Fibroblast of mammary gland (primary cell): ENCODE data around the gene PARD3B.

Experiments used
- DNase-seq: peaks from one replicate; pipeline ENCODE4 v3.0.0-alpha.2; 2010; ENCODE audit warnings: low read depth
- H3K4me3 ChIP-seq: 2 replicates; pipeline ENCODE4 v1.5.1; 2011; ENCODE audit warnings: low read depth, mild to moderate bottlenecking, low read length, moderate library complexity; ENCODE audit not compliant: control insufficient read depth
- TF ChIP-seq, protein P1 (sequence below): conservative IDR thresholded peaks from 2 replicates; pipeline ENCODE4 v1.5.1; 2011; ENCODE audit warnings: low read depth, low read length, inconsistent platforms; ENCODE audit not compliant: control insufficient read depth, insufficient read depth

Gene PARD3B

GRCh38 chr2:205586626-205587025, 1041.4 kb downstream of the PARD3B start:
- TF ChIP-seq, protein P1, sequence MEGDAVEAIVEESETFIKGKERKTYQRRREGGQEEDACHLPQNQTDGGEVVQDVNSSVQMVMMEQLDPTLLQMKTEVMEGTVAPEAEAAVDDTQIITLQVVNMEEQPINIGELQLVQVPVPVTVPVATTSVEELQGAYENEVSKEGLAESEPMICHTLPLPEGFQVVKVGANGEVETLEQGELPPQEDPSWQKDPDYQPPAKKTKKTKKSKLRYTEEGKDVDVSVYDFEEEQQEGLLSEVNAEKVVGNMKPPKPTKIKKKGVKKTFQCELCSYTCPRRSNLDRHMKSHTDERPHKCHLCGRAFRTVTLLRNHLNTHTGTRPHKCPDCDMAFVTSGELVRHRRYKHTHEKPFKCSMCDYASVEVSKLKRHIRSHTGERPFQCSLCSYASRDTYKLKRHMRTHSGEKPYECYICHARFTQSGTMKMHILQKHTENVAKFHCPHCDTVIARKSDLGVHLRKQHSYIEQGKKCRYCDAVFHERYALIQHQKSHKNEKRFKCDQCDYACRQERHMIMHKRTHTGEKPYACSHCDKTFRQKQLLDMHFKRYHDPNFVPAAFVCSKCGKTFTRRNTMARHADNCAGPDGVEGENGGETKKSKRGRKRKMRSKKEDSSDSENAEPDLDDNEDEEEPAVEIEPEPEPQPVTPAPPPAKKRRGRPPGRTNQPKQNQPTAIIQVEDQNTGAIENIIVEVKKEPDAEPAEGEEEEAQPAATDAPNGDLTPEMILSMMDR, result no peak
- no peak overlapping the region for H3K4me3 ChIP-seq
- peak; percentile 22 for DNase-seq

DNA sequence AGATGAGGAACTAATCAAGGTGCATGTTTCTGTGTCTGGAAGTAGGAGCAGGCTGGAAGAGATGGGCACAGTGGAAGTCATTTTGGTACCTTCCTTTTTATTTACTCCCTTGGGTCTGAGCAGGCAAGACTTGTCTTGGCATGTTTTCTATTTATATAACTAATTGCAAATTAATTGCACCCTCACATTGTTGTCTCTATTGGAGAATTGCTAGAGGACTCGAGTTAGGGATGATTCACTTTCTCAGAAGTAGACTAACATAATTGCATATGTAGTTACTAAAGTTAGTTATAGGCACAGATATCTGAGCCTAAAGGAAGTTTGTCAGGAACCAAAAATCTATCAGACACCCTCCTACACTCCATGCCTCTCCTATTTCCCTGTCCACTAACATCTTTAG, 1044.2 kb downstream of the PARD3B start:
- H3K4me3 ChIP-seq, result no peak overlapping the region
- TF ChIP-seq, protein P1, result no peak
- DNase-seq, result no peak

- no peak overlapping the region for H3K4me3 ChIP-seq
- TF ChIP-seq, protein P1, result no peak
- peak; percentile 67 for DNase-seq
Observed at GRCh38 chr2:205590759-205591158, 1045.5 kb downstream of the PARD3B start.

- peak; percentile 12 for DNase-seq
- no peak overlapping the region for H3K4me3 ChIP-seq
- TF ChIP-seq, protein P1, result no peak
Observed at GRCh38 chr2:205593891-205594290, 1048.6 kb downstream of the PARD3B start.

DNA sequence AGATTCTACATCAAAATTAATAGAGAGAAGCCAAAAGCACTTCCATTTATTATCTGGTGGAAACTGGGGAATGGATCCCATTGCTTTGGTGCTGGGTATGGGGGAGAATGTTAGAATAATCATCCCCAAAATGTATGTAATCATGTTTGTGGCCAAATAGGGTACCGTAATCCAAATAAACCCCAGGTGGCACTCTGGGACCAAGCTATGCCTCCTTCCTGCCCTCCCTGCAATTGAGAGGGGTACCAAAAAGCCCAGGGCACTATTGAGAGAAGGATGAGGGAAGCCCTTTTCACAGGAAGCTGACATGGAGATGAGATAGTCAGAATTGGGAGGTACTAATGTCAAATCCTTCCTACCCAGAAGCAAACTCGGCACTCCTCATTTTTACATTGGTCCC, 1051.3 kb downstream of the PARD3B start:
- no peak overlapping the region for H3K4me3 ChIP-seq
- TF ChIP-seq, protein P1, result no peak
- no peak for DNase-seq

- TF ChIP-seq, protein P1, result no peak
- DNase-seq, result no peak
- H3K4me3 ChIP-seq, result no peak overlapping the region
Observed at GRCh38 chr2:205605638-205606304, 1060.5 kb downstream of the PARD3B start.

DNA sequence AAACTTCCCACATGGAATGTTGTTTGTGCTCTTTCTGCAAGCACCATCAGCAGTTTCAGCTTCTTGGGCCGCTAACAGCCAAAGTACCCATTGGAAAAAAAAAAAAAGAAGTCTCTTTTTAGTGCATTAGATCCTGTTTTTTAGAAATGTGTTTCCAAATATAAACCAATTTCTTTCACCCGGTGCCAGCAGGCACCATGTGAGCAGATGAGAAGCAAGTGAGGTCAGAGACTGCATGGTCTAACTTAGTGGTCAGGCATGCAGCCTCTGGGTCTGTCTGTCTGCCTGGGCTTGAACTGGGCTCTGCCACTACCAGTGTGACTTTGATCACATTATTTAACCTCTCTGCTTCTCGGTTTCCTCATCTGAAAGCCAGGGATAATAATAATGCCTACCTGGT, 1061.9 kb downstream of the PARD3B start:
- H3K4me3 ChIP-seq, result no peak overlapping the region
- TF ChIP-seq, protein P1, result no peak
- DNase-seq, result no peak
